Suprapubic skin (tissue), 4 donors: ENCODE measurements around the gene TMEM256. TPM values are rescaled to one million over a fixed set of nuclear protein-coding genes. Genes with fewer than 3 reads are reported as not detected.

Experiments
- DNase-seq, 2 donors: peaks; one replicate each; pipeline ENCODE4 v3.0.0-alpha.2; 2019; ENCODE audit warnings: low spot score in 2 of 2
- H3K27ac ChIP-seq: fragments of 200-600 bp; sonication (generic); one replicate; pipeline ENCODE4 v1.5.1; 2019
- H3K27me3 ChIP-seq: fragments of 200-600 bp; sonication (generic); one replicate; pipeline ENCODE4 v1.5.1; 2019
- H3K36me3 ChIP-seq: fragments of 200-600 bp; sonication (generic); one replicate; pipeline ENCODE4 v1.5.1; 2019
- H3K4me1 ChIP-seq: fragments of 200-600 bp; sonication (generic); one replicate; pipeline ENCODE4 v1.5.1; 2019
- H3K4me3 ChIP-seq: fragments of 200-600 bp; sonication (generic); one replicate; pipeline ENCODE4 v1.5.1; 2019; ENCODE audit warnings: mild to moderate bottlenecking
- H3K9me3 ChIP-seq: fragments of 200-600 bp; sonication (generic); one replicate; pipeline ENCODE4 v1.5.1; 2019
- EP300 ChIP-seq: sonication (generic); formaldehyde crosslinking; IDR thresholded peaks from one replicate; pipeline ENCODE4 v1.6.1; 2017; ENCODE audit warnings: antibody characterized with exemption
- POLR2A ChIP-seq, 2 donors: fragments of 450-650 bp; IDR thresholded peaks; one replicate each; pipeline ENCODE4 v1.6.1; 2017; ENCODE audit warnings: antibody characterized with exemption in 2 of 2, mild to moderate bottlenecking in 2 of 2, moderate library complexity in 2 of 2
- POLR2AphosphoS5 ChIP-seq, 3 donors: sonication (generic); formaldehyde crosslinking; IDR thresholded peaks; one replicate each; pipeline ENCODE4 v1.6.1; 2017; ENCODE audit warnings: antibody characterized with exemption in 3 of 3
- WGBS: methylation state at CpG from one replicate; pipeline ENCODE4 v1.1.5; 2018; 5-methylcytosine and 5-hydroxymethylcytosine counted together
- total RNA-seq, 4 donors: library from RNA; depleted of rRNA; stranded (reverse); fragments of >200 nt; gene quantifications; one replicate each; pipeline ENCODE4 v1.1.0, GENCODE V29; 2016
- TF ChIP-seq, protein P1 (sequence below), 2 donors: fragments of 200-600 bp in 1 of 2; fragments of 450-650 bp in 1 of 2; sonication (generic) in 1 of 2; IDR thresholded peaks; one replicate each; pipeline ENCODE4 v1.5.1; 2016 to 2019; ENCODE audit warnings: antibody characterized with exemption in 2 of 2, mild to moderate bottlenecking in 1 of 2, moderate library complexity in 1 of 2

TMEM256 gene
- total RNA-seq, 4 donors from 2014 or later = 53.5 to 128 (median 89.6) TPM

DNA sequence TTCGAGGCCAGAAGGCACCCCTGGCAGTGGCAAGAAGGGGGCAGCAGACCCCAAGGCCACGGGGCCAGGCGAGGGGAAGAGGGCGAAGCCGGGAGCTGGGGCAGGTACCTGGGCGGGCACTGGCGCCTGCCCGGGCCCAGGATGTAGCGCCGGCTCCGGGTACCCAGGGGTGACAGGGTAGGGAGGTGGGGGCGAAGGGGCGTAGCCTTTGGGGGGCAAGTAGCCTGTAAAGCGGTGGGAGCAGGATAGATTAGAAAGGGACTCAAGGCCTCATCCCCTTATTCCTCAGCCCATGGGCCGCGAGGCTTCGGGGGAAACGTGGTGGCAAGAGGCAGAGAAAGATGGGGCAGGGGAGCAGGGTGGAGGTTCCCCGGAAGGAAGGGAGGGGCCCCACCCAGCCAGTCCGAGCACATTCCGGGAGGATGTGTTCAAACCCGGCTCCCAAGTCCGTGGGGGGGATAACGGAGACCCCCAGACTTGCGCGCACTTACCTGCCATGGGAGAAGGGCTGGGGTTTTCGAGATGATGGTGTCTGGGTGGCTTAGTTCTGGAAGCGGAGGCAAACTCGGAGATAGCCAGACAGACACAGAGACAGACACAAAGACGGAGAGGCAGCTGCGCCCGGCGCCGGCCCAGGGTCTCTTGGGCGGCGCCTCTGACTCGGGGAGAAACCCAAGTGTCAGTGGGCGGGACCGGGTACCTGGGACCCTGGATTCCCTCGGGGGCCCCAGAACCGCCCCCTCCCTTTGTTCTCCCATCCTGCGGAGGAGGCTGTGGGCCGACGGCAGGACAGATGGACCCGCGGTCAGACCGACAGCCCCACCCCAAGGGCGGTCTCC is 10.1 kb downstream of the TMEM256 start:
- 4% methylated on average over 36 of the region's 48 CpGs for WGBS
- H3K27ac ChIP-seq = peak overlapping the region; percentile 80
- no peaks in the 10 kb centered on the region for H3K27me3 ChIP-seq
- peaks cover 20% of the 10 kb centered on the region for H3K4me1 ChIP-seq
- DNase-seq = no peak
- TF ChIP-seq POLR2AphosphoS5 (IDR thresholded peaks at IDR 0.05) (no peak), POLR2A (IDR thresholded peaks at IDR 0.05) (no peak), EP300 (no peak)
- TF ChIP-seq, protein P1, sequence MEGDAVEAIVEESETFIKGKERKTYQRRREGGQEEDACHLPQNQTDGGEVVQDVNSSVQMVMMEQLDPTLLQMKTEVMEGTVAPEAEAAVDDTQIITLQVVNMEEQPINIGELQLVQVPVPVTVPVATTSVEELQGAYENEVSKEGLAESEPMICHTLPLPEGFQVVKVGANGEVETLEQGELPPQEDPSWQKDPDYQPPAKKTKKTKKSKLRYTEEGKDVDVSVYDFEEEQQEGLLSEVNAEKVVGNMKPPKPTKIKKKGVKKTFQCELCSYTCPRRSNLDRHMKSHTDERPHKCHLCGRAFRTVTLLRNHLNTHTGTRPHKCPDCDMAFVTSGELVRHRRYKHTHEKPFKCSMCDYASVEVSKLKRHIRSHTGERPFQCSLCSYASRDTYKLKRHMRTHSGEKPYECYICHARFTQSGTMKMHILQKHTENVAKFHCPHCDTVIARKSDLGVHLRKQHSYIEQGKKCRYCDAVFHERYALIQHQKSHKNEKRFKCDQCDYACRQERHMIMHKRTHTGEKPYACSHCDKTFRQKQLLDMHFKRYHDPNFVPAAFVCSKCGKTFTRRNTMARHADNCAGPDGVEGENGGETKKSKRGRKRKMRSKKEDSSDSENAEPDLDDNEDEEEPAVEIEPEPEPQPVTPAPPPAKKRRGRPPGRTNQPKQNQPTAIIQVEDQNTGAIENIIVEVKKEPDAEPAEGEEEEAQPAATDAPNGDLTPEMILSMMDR (IDR thresholded peaks at IDR 0.05) = no peak
- no peaks in the 10 kb centered on the region for H3K9me3 ChIP-seq
- H3K36me3 ChIP-seq = peaks cover 23% of the 10 kb centered on the region
- H3K4me3 ChIP-seq = peak overlapping the region; percentile 75

DNA sequence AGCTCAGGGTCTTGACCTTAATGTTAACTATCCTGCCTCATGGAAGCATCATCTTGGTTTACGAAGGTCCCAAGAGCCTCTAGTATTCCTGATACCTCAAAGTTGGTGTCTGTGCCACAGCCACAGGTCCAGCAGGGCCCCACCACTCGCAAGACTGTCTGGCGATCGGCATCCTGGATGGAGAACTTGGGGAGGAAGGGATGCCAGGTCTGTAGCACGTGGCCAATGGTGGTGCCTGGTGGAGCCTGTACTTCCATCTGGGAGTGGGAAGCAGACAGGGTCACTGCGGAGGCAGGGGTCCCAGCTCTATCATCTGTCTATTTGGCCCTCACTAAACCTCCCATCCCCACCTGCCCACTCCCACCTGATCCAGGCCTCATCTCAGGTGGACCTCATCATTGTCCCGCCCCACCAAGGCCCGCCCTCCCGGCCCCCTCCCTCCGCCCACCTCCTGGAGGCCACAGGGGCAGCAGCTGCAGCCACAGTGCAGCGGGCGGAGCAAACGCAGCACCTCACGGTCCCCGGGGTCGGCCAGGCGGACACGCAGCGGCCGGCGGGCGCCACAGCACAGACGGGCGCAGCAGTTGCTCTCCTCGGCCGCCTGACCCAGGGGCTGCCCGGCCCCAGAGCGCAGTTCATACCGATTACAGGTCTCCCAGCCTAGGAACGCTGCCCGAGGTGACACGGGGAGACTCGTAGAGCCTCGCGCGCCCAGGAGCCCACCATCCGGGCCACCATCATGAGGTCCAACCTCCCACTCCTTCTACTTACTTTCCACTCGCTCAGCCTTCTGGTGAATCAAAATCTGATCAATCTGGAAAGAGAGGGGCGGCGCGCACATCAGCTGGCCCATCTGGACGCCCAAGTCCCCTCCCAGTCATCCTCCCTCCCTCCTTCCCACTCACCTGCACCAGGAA is 10.9 kb downstream of the TMEM256 start:
- no peak for DNase-seq
- no peaks in the 10 kb centered on the region for H3K9me3 ChIP-seq
- 79% methylated on average over 25 of the region's 42 CpGs for WGBS
- no peak overlapping the region for H3K27ac ChIP-seq
- peaks cover 20% of the 10 kb centered on the region for H3K4me1 ChIP-seq
- H3K4me3 ChIP-seq = peak overlapping the region; percentile 75
- no peaks in the 10 kb centered on the region for H3K27me3 ChIP-seq
- peaks cover 32% of the 10 kb centered on the region for H3K36me3 ChIP-seq
- TF ChIP-seq POLR2AphosphoS5 (IDR thresholded peaks at IDR 0.05) (no peak), POLR2A (IDR thresholded peaks at IDR 0.05) (no peak), EP300 (no peak)
- TF ChIP-seq, protein P1 (IDR thresholded peaks at IDR 0.05) = no peak

DNA sequence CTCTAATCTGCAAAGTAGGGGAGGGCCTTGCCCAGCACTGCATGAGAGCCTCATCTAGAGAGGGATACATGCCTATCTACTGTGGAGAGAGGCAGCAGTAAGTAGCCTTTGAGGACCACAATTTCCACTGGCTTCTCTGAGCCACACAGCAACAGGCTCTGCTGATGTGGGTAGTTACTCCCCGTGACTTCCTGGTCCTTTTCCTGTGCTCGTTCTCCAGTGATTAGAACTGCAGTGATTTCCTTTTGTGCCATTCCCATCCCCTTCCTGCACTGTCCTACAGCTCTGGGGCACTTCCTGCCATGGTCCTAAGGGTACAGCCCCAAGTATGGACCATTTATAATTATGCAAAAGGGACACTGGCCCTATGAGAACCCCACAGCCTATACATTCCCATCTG is 12.6 kb downstream of the TMEM256 start:
- H3K4me3 ChIP-seq = no peak overlapping the region
- 68% methylated on average over 2 of the region's 2 CpGs for WGBS
- no peak for TF ChIP-seq EP300
- TF ChIP-seq POLR2AphosphoS5 (IDR thresholded peaks at IDR 0.05) = no peak
- TF ChIP-seq, protein P1 (IDR thresholded peaks at IDR 0.05) = no peak
- no peak for TF ChIP-seq POLR2A (IDR thresholded peaks at IDR 0.05)
- H3K36me3 ChIP-seq = peaks cover 44% of the 10 kb centered on the region
- no peaks in the 10 kb centered on the region for H3K27me3 ChIP-seq
- peaks cover 20% of the 10 kb centered on the region for H3K4me1 ChIP-seq
- H3K27ac ChIP-seq = no peak overlapping the region
- DNase-seq = no peak
- no peaks in the 10 kb centered on the region for H3K9me3 ChIP-seq

DNA sequence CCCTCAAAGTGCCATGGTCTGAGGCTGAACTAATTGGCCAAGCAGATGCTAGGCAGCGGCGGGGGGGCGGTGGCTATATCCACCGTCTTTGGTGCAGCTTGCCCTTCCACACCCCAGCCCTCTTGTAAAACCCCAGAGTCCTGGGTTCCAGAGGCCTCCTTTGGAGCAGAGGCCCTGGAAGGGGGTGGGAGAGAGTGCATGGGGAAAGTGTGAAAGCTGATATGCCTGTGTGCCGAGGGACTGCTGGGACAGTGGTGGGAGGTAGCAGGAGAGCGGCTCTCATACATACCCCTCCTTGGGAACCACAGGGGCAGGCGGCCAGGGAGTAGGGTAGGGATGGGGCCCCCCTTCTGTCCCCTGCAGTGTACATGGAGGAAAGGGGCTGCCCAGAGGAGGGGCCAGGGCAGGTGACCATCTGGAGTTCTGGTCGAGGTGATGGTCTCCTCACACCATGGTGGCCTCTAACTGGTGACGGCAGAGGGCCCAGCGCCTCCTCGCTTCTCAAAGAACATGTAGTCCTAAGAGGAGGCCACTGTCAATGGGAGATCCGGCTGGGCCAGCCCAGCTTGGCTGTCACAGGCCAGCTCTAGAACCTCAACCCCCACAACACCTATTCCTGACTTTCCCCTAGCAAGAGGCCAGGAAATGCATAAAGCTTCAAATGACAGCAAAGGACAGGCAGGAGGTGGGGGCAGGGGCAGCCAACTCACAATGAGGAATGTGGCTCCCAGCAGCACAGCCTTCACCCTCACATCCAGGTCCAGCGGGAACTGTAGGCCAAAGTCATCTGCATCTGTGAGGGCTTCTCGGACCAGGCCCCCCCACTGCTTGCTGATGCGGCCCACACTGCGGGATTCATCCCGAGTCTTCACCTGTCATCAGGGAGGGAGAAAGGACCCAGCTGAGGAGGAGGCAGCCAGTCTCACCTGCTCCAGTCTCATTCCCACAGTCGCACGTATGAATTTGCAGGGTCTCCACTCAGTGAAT is 13.7 kb downstream of the TMEM256 start:
- Histone ChIP-seq H3K27me3 (no peaks in the 10 kb centered on the region), H3K36me3 (peaks cover 48% of the 10 kb centered on the region), H3K27ac (no peak overlapping the region), H3K4me1 (peaks cover 18% of the 10 kb centered on the region), H3K4me3 (no peak overlapping the region), H3K9me3 (no peaks in the 10 kb centered on the region)
- TF ChIP-seq EP300 (no peak), POLR2A (IDR thresholded peaks at IDR 0.05) (no peak), POLR2AphosphoS5 (IDR thresholded peaks at IDR 0.05) (no peak)
- TF ChIP-seq, protein P1 (IDR thresholded peaks at IDR 0.05) = no peak
- 98% methylated on average over 13 of the region's 19 CpGs for WGBS
- DNase-seq = no peak
